Epithelial cell of prostate (primary cell): ENCODE data around the gene IL4I1.

Experiments used
- DNase-seq: peaks from one replicate; pipeline ENCODE4 v3.0.0-alpha.2; 2011; ENCODE audit warnings: low read depth, low spot score
- H3K27ac ChIP-seq: fragments of 450-650 bp; 2 replicates; pipeline ENCODE4 v1.5.1; 2017; ENCODE audit warnings: mild to moderate bottlenecking

IL4I1 gene

DNA sequence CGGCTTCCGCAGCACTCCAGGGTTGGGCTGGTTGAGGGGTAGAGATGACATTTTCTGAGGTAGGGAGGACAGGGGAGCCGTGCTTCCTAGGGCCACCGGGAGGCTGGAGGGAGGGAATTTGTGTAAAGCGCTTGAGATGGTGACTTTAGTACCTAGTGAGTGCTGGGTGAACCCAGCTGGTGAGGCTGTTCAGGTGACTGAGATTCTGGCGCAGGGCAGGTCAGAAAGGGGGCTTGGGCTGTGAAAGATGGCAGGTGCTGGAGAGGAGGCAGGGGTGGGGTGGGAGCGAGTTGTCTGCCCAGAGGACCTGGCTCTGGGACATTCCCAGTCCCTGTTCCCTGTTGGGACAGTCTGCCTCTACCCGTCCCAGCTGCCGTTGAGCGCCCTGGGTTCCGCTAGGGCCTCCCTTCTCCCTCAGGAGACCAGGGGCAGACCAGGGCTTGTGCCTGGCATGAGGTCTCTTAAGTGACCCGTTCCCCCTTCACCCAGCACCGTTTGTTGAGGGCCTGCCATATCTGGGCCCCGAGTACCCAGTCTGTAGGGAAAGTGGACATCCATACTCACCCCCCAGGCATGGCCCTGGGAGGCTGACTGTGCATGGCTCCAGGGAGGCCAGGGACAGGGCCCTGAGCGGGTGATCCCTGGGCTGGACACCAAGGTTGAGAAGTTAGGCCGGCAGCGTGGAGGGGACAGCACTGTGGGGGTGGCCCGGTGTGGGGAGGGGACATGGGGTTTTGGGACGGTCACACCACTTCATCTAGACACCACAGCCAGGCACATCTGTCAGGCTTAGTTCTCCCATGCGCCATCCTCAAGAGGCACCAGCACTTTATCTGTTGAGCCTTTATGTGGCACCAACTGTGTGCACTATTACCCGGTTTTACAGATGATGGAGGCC is 40.8 kb downstream of the IL4I1 start:
- DNase-seq = no peak

DNA sequence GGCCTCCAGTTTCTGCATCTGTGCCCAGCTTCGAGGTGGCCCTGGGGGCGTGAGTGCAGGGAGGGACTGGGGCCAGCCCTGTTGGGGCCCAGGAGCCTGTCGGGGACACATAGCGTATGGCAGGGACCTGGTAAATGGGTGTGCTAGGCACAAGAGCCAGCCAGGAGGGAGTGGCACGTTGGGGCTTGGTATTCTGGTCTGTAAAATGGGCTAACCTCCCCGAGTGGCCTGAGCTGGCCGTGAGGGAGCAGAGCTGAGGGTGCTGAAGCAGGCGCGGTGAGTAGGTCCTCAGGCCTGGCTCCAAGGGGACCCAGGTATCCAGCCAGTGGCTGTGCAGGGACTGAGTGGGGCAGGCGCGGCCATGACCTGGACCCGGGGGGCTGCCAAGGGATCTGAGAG is 41.4 kb downstream of the IL4I1 start:
- DNase-seq = no peak
- H3K27ac ChIP-seq = no peak overlapping the region

More for the DNA sequence above, 40.8 kb downstream of the IL4I1 start:
- no peak overlapping the region for H3K27ac ChIP-seq

DNA sequence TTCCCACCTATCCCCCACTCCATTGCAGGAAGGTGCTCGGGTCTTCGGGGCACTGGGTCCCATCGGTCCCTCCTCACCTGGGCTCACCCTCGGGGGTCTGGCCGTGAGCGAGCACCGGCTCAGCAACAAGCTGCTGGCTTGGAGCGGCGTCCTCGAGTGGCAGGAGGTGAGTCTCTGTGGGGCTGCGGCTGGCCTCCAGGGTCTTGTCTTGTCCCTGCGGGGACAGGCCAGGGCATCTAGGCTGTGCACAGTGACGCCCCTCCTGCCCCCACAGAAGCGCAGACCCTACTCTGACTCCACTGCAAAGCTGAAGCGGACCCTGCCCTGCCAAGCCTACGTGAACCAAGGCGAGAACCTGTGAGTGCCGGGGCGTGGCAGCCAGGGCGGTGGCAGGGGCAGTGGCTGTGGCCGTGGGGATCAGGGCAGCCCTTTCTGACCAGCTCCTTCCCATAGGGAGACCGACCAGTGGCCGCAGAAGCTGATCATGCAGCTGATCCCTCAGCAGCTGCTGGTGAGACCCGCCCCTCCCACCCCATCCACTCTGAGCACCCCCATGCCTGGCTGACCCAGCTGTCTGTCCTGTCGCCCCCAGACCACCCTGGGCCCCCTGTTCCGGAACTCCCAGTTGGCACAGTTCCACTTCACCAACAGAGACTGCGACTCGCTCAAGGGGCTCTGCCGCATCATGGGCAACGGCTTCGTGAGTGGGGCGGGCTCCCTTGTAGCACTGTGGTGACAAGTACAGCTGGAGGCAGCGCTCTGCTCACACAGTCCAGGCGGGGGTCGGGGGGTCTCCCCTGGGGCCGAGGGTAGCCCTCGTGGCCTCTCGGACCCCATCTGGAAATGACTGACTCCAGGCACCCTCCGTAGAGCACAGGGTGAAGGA is 42.1 kb downstream of the IL4I1 start:
- DNase-seq = no peak
- no peak overlapping the region for H3K27ac ChIP-seq

DNA sequence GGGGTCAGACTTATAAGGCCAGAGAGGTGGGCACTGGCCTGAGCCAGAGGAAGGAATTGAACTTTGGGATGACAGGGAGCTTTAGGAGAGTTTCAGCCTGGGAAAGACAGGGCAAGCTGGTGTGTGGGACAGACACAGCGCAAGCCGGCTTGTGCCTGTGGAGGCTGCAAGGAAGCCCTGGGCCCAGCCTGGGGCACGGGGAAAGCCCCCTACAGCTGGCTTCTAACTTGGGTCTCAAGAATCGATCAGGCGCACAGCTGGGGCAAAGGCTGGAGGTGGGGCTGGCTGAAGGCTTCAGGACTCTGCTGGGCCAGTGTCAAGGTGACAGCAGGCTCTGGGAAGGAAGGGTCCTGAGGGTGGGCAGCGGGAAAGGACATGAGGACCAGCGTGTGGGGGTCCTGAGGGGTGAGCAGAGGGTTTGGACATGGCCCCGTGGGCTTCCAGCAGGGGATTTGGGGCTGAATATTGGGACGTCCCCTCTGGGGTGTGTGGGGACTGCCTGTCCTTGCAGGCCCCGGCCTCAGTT is 42.8 kb downstream of the IL4I1 start:
- H3K27ac ChIP-seq = no peak overlapping the region
- DNase-seq = no peak

DNA sequence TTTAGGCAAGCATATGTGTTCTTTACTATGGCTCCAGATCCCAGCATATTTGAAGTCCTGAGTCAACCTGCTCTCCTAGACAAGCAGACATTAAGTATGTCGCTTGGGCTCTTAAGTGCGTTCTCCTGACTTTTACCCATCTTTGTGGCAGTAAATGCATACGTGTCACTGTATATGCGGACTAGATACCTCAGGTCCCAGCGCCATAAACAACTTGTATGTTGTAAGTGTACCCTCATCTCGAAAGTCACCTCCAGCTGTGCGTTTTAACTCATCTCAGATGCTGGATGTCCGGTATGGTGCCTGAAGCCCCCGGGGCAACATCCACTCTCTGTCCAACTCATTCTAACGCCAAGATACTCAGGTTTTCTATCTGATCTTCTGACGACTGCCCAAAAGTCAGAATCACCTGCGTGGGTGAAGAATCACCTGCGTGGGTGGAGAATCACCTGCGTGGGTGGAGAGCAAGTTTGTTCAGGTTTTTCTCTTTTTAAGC is 44.0 kb downstream of the IL4I1 start:
- no peak for DNase-seq

GRCh38 chr19:49851456-49852259 is 45.0 kb downstream of the IL4I1 start:
- H3K27ac ChIP-seq = peak overlapping the region; percentile 89
- no peak for DNase-seq

More for the DNA sequence above, 44.0 kb downstream of the IL4I1 start:
- H3K27ac ChIP-seq = no peak overlapping the region

DNA sequence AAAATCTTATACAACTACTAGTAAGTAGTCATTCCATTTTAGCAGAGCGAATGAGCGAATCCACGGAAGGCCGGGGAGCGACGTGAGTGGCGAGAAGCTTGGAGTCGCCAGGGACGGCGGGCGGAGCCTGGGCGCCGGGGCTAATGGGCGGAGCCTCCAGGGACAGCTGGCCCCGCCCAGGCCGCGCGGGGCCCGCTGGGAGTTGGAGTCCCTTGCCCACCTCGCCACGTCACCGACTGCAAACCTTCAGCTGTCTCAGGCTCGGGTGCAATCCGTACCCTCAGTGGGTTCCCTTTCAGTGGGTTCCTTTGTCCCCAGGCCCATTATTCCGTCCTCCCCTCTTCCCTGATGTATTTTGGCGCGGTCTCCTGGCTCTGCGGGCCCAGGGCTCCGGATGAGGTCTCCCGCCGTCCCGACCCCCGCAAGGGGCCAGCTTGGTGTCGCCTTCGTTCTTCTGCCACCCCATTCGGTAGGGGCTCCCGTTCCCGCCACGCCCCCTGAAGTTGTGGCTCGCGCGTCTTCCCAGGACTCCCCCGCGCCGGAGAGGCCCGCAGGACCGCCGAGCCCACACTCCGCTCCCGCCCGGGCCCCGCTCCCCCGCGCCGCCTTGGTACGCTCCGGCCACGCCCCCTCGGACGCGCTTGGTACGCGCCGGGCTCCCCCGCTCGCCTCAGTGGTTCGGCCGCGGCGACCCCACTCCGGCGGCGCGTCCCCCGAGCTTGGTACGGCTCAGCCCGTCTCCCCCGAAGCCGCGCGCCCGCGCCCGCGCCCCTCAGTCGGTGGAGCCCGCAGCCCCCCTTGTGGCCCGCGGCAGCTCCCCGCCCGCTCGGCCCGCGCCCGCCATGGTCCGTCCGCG is 46.0 kb downstream of the IL4I1 start, which contains the start of gene PTOV1:
PTOV1 (plus strand) TSS at position 673 of the 856 bp plus-strand sequence.
- H3K27ac ChIP-seq = peak within 1 kb of the TSS; percentile 89
- peak; percentile 39 for DNase-seq

- H3K27ac ChIP-seq = peak overlapping the region; percentile 89
Observed at GRCh38 chr19:49850221-49850486, 46.5 kb downstream of the IL4I1 start.

DNA sequence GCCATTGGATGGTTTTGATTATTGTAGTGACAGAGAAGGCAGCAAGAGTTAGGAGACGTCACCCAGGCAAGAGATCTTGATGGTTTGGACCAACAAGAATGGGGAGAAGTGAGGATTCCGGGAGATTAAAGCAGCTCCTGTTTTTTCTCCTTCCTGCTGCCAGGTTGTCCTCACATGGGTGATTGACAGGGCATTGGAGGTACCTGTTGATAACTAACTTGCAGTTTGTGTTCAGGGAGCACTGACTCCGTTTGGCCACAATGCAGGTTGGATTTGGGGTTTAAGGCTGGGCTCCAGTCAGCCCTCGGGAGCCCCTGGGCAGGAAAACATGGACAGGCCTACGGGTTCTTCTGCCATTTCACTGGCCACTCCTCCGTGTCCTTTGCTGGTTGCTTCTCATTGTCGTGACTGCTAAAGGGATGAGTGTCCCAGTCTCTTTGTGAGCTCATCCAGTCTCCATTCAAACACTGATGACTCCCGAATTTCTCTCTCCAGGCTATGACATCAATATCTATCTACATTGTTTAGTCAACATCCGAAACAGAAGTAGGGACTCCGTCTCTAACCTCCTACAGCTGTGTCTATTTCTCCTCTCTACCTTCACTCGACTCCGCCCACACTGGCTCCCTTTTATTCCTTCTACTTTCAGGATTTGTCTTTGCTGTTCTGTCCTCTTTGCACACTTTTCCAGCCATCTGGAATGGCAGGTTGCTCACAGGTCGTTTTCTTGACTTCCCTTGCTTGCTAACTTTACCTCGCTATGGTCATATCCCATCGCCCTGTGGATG is 47.1 kb downstream of the IL4I1 start:
- no peak for DNase-seq
- no peak overlapping the region for H3K27ac ChIP-seq

More at GRCh38 chr19:49850221-49850486, 46.5 kb downstream of the IL4I1 start:
- no peak for DNase-seq

DNA sequence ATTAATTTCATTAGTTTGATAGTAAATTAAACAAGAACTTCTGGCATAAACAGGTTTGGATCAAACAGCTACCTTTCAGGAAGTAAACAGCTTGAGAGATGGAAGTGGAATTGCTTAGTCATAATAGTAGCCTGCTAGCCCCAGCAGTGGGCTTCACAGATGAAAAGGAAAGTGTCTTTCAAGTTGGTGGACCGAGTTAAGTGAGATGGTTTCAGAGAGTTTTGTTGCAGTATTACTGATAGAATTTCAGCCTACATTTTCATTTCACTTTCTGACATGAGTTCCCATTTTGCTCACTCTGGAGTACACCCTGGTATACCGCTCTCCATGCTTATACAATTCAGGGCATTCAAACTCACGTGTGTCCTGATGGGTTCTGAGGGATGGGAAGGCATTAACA is 47.7 kb downstream of the IL4I1 start:
- no peak overlapping the region for H3K27ac ChIP-seq

GRCh38 chr19:49847731-49848696 is 48.7 kb downstream of the IL4I1 start:
- DNase-seq = peak; percentile 44
- H3K27ac ChIP-seq = no peak overlapping the region

More for the DNA sequence above, 47.7 kb downstream of the IL4I1 start:
- no peak for DNase-seq

GRCh38 chr19:49846408-49846807 is 50.3 kb downstream of the IL4I1 start:
- H3K27ac ChIP-seq = no peak overlapping the region
- no peak for DNase-seq

- H3K27ac ChIP-seq = no peak overlapping the region
- DNase-seq = no peak
Observed at GRCh38 chr19:49845414-49845813, 51.3 kb downstream of the IL4I1 start.

- no peak overlapping the region for H3K27ac ChIP-seq
- no peak for DNase-seq
Observed at GRCh38 chr19:49844138-49845095, 52.3 kb downstream of the IL4I1 start.

DNA sequence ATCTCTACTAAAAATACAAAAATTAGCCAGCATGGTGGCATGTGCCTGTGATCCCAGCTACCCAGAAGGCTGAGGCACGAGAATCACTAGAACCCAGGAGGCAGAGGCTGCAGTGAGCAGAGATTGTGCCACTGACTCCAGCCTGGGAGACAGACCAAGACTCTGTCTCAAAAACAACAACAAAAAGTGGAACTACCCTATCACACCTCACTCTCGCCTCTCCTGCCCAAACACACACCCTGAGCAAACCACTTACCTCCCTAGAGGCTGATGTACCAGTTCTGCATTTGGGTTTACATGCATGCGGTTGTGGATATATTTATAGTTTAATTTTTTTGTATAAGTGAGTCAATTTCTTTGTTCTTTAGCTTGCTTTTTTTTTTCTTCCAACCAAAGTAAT is 53.4 kb downstream of the IL4I1 start:
- no peak for DNase-seq

GRCh38 chr19:49840736-49841249 is 55.9 kb downstream of the IL4I1 start:
- DNase-seq = no peak
- H3K27ac ChIP-seq = no peak overlapping the region

More for the DNA sequence above, 53.4 kb downstream of the IL4I1 start:
- no peak overlapping the region for H3K27ac ChIP-seq
